ENCODE measurements around the gene FUZ. TPM values are rescaled to one million over a fixed set of nuclear protein-coding genes. Genes with fewer than 3 reads are reported as not detected.

The FUZ gene
- total RNA-seq, 1 experiment from 2014 or later, result 10.9 TPM

GRCh38 chr19:49855676-49856573, 42.8 kb upstream of the FUZ start:
- Histone ChIP-seq H3K27ac (ENCODE audit: low read length) (no peak overlapping the region), H3K79me2 (ENCODE audit: low read length) (peaks cover 29% of the 10 kb centered on the region), H3F3A (ENCODE audit: low read length, unreplicated experiment) (peaks cover 5% of the 10 kb centered on the region), H3K4me1 (ENCODE audit: insufficient read depth, low read length) (peaks cover 12% of the 10 kb centered on the region; the same call in 1 of the 2 replicates), H3K9me3 (ENCODE audit: low read length) (no peaks in the 10 kb centered on the region), H3K9me2 (replicated peaks; ENCODE audit: low read length) (no peaks in the 10 kb centered on the region), H3K36me3 (ENCODE audit: low read depth, low read length) (peaks cover 33% of the 10 kb centered on the region), H4K20me1 (ENCODE audit: low read length) (peaks cover 29% of the 10 kb centered on the region; the same call in 1 of the 2 replicates), H3K9ac (ENCODE audit: low read length) (no peak overlapping the region), H3K4me3 (ENCODE audit: low read length) (no peak overlapping the region), H2AFZ (ENCODE audit: low read length) (no peak overlapping the region), H3K27me3 (ENCODE audit: low read length) (no peaks in the 10 kb centered on the region), H3K4me2 (ENCODE audit: low read length) (no peak overlapping the region)
- TF ChIP-seq EZH2phosphoT487 (IDR thresholded peaks at IDR 0.05; ENCODE audit: borderline replicate concordance, low read length) (no peak), EZH2 (IDR thresholded peaks at IDR 0.05; ENCODE audit: low read length, unreplicated experiment) (no peak), CTCF (conservative IDR thresholded peaks at IDR 0.05; ENCODE audit: low read depth, low read length) (no peak)
- peak; percentile 0; the same call in 1 of the 2 replicates for ATAC-seq
- POLR2A ChIA-PET (ENCODE audit: unreplicated experiment), result no interaction called here
- peak; percentile 24 for DNase-seq
- CTCF ChIA-PET, result no interaction called here
- BruUV-seq (replicated peaks), result no TSS peak
- intact Hi-C loops (cut with micrococcal nuclease), result no loop called here

- H3K9me3 ChIP-seq (ENCODE audit: low read length), result no peaks in the 10 kb centered on the region
- H3K4me1 ChIP-seq (ENCODE audit: insufficient read depth, low read length), result peaks cover 13% of the 10 kb centered on the region; the same call in 1 of the 2 replicates
- TF ChIP-seq EZH2 (IDR thresholded peaks at IDR 0.05; ENCODE audit: low read length, unreplicated experiment) (no peak), CTCF (conservative IDR thresholded peaks at IDR 0.05; ENCODE audit: low read depth, low read length) (no peak), EZH2phosphoT487 (IDR thresholded peaks at IDR 0.05; ENCODE audit: borderline replicate concordance, low read length) (no peak)
- peaks cover 27% of the 10 kb centered on the region for H3K36me3 ChIP-seq (ENCODE audit: low read depth, low read length)
- BruUV-seq (replicated peaks), result no TSS peak
- H3K27me3 ChIP-seq (ENCODE audit: low read length), result no peaks in the 10 kb centered on the region
- H3K9ac ChIP-seq (ENCODE audit: low read length), result no peak overlapping the region
- H3K27ac ChIP-seq (ENCODE audit: low read length), result no peak overlapping the region
- intact Hi-C loops (cut with micrococcal nuclease), result no loop called here
- DNase-seq (no peak), ATAC-seq (no peak)
- H3F3A ChIP-seq (ENCODE audit: low read length, unreplicated experiment), result peaks cover 5% of the 10 kb centered on the region
- no peak overlapping the region for H3K4me2 ChIP-seq (ENCODE audit: low read length)
- no peaks in the 10 kb centered on the region for H3K9me2 ChIP-seq (replicated peaks; ENCODE audit: low read length)
- H3K79me2 ChIP-seq (ENCODE audit: low read length), result peaks cover 29% of the 10 kb centered on the region
- ChIA-PET POLR2A (ENCODE audit: unreplicated experiment) (no interaction called here), CTCF (no interaction called here)
- H4K20me1 ChIP-seq (ENCODE audit: low read length), result peaks cover 29% of the 10 kb centered on the region; the same call in 1 of the 2 replicates
- no peak overlapping the region for H2AFZ ChIP-seq (ENCODE audit: low read length)
- no peak overlapping the region for H3K4me3 ChIP-seq (ENCODE audit: low read length)
These were observed 42.2 kb upstream of the FUZ start for GRCh38 chr19:49855277-49855675.

Data from PC-3 (cell line).